ENCODE measurements around the gene SRCIN1.

DNA sequence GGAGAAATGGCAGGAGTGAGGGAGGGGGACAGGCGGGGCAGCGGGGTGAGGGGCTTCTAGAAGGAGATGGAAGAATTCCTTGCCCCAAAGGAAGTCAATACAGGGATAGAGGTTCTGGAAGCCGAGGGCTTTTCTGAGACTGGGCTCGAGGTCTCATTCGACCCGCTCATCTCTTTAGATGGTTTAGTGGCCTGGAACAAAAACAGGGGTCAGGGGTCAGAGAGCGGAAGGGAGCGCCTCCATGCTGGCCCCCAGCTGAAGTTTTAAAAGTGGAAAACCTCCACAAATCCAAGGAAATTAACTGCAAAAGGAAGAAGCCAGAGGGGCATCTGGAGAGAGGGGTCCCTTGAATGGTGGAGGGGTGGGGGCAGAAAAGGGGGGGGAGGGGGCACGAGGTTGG, 72.5 kb downstream of the SRCIN1 start:
- no peak for TF ChIP-seq CTCF (IDR thresholded peaks at IDR 0.05)
- TF ChIP-seq POLR2A (IDR thresholded peaks at IDR 0.05): no peak
